ENCODE measurements around the gene VIT. TPM values are rescaled to one million over a fixed set of nuclear protein-coding genes. Genes with fewer than 3 reads are reported as not detected.
"Not testable (repeated sequence)": the region's sequence is repeated elsewhere in the genome, so short reads cannot be mapped to it uniquely, and the experiment has no call there.

VIT gene
- total RNA-seq, 1 donor from 2014 or later: not detected

DNA sequence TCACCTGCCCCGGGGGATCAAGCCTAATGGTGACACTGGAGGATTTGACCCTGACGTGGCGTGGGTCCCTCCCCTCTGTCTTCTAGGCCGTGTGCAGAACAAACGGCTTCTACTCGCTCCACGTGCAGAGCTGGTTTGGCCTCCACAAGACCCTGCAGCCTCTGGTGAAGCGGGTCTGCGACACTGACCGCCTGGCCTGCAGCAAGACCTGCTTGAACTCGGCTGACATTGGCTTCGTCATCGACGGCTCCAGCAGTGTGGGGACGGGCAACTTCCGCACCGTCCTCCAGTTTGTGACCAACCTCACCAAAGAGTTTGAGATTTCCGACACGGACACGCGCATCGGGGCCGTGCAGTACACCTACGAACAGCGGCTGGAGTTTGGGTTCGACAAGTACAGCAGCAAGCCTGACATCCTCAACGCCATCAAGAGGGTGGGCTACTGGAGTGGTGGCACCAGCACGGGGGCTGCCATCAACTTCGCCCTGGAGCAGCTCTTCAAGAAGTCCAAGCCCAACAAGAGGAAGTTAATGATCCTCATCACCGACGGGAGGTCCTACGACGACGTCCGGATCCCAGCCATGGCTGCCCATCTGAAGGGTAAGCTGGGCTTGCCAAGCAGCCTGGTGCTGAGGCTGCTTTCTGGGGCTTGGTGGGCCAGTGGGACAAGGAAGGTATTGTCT, 112.0 kb downstream of the VIT start:
- Mint-ChIP-seq H3K27me3 (ENCODE audit: low read depth) (no peaks in the 10 kb centered on the region), H3K36me3 (ENCODE audit: low read depth) (no peaks in the 10 kb centered on the region), H3K4me1 (ENCODE audit: low read depth) (peaks cover 2% of the 10 kb centered on the region), H3K27ac (no peak overlapping the region), H3K9me3 (no peaks in the 10 kb centered on the region), H3K4me3 (ENCODE audit: low read depth) (no peak overlapping the region)
- no peak for DNase-seq (ENCODE audit: low spot score)
- intact Hi-C loops (cut with micrococcal nuclease): no loop called here

DNA sequence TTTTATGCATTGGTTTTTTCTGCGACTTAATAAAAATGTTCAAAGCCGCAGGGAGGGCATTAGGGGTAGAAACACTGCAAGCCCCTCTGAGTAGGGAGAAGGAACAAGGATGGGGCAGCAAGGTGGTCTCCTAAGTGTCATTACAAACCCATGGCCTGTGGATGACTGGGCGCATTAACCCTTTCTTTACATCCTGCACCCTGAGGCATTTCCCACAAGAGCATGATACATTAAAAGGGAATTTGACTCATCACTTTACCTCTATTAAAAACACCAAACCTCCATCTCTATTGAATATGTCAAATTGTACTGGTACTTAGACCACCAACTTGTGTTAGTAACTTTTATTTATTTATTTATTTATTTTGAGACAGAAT, 112.5 kb downstream of the VIT start:
- Mint-ChIP-seq H3K27ac (no peak overlapping the region), H3K9me3 (no peaks in the 10 kb centered on the region), H3K36me3 (ENCODE audit: low read depth) (no peaks in the 10 kb centered on the region), H3K4me1 (ENCODE audit: low read depth) (peaks cover 2% of the 10 kb centered on the region), H3K27me3 (ENCODE audit: low read depth) (peaks cover 1% of the 10 kb centered on the region), H3K4me3 (ENCODE audit: low read depth) (no peak overlapping the region)
- intact Hi-C loops (cut with micrococcal nuclease): no loop called here
- DNase-seq (ENCODE audit: low spot score): no peak

DNA sequence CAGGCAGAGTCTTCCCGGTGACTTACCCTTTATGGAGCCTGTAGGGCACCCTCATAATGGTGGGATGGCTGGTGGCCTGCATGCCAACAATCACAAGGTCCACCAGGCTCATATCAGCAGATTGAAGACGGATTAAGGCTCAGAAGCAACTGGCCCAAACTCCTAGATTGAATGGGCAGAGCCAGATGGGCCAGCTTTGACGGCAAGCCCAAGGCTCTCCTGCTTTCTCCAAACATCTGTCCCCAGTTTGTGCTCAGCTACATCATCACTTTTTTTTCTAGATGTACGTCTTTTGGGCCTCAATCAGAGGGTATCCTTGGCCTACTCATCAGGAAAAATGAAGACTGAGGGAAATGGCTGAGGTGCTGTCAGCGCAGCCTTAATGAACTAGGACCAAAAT, 114.6 kb downstream of the VIT start:
- no peaks in the 10 kb centered on the region for H3K36me3 Mint-ChIP-seq (ENCODE audit: low read depth)
- peaks cover 1% of the 10 kb centered on the region for H3K27me3 Mint-ChIP-seq (ENCODE audit: low read depth)
- intact Hi-C loops (cut with micrococcal nuclease): no loop called here

DNA sequence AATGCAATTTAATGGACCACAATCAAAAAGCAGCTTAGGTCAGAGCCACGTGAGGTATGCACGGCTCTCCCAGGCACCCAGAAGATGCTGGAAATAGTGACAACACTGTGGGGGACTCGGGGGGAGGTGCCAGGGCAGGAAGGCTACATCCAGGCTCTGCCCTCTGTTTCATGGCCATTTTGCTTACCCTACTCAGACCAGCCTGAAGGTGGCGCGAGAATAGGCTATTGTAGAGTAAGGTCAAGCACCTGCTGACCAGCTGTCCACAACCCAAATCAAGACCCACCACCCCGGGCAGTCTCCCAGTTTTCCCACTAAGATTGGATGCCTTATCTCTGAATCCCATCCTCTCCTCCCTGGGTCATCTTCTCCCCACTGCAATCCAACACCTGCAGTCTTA, 115.7 kb downstream of the VIT start:
- intact Hi-C loops (cut with micrococcal nuclease): no loop called here
- Mint-ChIP-seq H3K9me3 (no peaks in the 10 kb centered on the region), H3K4me3 (ENCODE audit: low read depth) (no peak overlapping the region), H3K27me3 (ENCODE audit: low read depth) (peaks cover 1% of the 10 kb centered on the region), H3K4me1 (ENCODE audit: low read depth) (no peaks in the 10 kb centered on the region), H3K27ac (no peak overlapping the region), H3K36me3 (ENCODE audit: low read depth) (no peaks in the 10 kb centered on the region)
- no peak for DNase-seq (ENCODE audit: low spot score)

More for the DNA sequence above, 114.6 kb downstream of the VIT start:
- no peaks in the 10 kb centered on the region for H3K4me1 Mint-ChIP-seq (ENCODE audit: low read depth)
- H3K9me3 Mint-ChIP-seq: no peaks in the 10 kb centered on the region
- H3K27ac Mint-ChIP-seq: no peak overlapping the region
- H3K4me3 Mint-ChIP-seq (ENCODE audit: low read depth): no peak overlapping the region
- no peak for DNase-seq (ENCODE audit: low spot score)

DNA sequence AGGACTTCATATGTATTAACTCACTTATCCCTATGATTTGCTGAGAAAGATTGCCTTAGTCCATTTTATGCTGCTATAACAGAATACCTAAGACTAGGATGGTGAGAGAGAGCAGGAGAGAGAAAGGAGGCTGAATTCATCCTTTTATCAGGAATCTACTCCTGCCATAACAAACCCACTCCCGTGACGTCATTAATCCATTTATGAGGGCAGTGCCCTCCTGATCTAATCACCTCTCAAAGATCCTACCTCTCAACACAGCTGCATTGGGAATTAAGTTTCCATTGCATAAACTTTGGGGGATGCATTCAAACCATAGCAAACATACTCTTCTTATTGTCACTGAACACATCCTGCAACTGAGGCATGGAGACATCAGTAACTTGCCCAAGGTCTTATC, 122.0 kb downstream of the VIT start:
- intact Hi-C loops (cut with micrococcal nuclease): no loop called here
- no peak for DNase-seq (ENCODE audit: low spot score)
- no peaks in the 10 kb centered on the region for H3K36me3 Mint-ChIP-seq (ENCODE audit: low read depth)
- H3K4me3 Mint-ChIP-seq (ENCODE audit: low read depth): no peak overlapping the region
- no peaks in the 10 kb centered on the region for H3K4me1 Mint-ChIP-seq (ENCODE audit: low read depth)
- H3K27me3 Mint-ChIP-seq (ENCODE audit: low read depth): peaks cover 1% of the 10 kb centered on the region
- H3K27ac Mint-ChIP-seq: no peak overlapping the region
- H3K9me3 Mint-ChIP-seq: no peaks in the 10 kb centered on the region

DNA sequence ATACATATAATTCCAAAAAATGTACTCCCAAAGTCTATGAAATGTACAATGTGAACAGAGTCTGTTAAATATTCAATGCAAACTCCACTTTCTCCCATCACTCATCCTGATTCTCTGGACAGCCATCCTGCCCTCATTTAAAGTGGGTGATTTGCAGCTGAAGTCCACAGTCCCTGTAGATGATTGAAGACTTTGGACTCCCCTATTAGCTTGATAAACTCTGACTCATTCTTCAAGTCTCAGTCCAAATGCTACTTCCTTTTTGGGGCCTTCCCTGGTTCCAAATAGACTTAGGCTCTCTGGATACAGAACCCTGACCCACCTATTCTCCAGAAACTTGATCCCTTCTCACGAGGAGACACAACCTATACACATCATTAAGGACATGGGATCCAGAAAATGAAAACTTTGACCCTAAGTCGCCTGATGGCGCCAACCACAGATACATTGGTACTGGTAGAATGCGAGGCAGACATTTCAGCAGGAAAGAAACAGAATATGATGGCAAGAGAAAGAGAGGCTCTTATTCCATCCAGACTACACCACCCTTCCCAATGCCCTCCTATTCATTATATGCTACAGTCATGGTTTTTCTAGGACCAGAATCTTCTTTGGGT, 122.7 kb downstream of the VIT start:
- Mint-ChIP-seq H3K4me1 (ENCODE audit: low read depth) (no peaks in the 10 kb centered on the region), H3K9me3 (no peaks in the 10 kb centered on the region), H3K36me3 (ENCODE audit: low read depth) (no peaks in the 10 kb centered on the region), H3K27ac (no peak overlapping the region), H3K4me3 (ENCODE audit: low read depth) (no peak overlapping the region), H3K27me3 (ENCODE audit: low read depth) (no peaks in the 10 kb centered on the region)
- intact Hi-C loops (cut with micrococcal nuclease): no loop called here
- no peak for DNase-seq (ENCODE audit: low spot score)

DNA sequence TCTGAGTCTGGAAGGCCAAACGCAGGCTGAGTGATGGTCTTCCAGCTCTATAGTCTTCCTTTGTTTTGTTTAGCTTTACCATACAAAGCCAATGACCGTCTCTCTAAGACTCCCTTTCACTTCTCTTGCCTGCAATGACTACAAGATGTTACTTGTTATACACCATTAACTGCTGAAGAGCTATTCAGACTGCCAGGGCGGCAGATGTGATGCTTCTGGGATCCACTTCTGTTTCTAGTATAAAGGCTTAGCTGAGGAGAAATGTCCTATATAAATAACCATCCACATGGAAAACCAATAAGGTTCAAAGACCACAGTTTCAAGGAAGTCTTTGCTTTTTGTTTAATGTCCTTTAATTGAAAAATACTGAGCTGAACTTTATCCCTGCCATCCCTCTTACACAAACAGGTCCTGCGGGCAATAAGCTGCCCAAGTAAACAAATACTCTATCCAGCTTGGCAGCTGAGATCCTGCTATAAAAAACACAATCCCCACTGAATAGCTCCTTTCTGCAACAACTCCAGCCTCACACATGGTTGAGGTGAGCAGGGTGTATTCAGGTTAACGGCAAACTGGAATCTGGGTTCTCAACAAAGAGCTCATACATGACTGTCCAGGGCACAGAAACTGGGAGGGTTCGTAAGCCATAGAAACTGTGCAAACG, 124.6 kb downstream of the VIT start:
- H3K4me1 Mint-ChIP-seq (ENCODE audit: low read depth): no peaks in the 10 kb centered on the region
- no peaks in the 10 kb centered on the region for H3K9me3 Mint-ChIP-seq
- no peak for DNase-seq (ENCODE audit: low spot score)
- no peaks in the 10 kb centered on the region for H3K36me3 Mint-ChIP-seq (ENCODE audit: low read depth)
- no peaks in the 10 kb centered on the region for H3K27me3 Mint-ChIP-seq (ENCODE audit: low read depth)
- intact Hi-C loops (cut with micrococcal nuclease): no loop called here
- no peak overlapping the region for H3K4me3 Mint-ChIP-seq (ENCODE audit: low read depth)
- no peak overlapping the region for H3K27ac Mint-ChIP-seq

DNA sequence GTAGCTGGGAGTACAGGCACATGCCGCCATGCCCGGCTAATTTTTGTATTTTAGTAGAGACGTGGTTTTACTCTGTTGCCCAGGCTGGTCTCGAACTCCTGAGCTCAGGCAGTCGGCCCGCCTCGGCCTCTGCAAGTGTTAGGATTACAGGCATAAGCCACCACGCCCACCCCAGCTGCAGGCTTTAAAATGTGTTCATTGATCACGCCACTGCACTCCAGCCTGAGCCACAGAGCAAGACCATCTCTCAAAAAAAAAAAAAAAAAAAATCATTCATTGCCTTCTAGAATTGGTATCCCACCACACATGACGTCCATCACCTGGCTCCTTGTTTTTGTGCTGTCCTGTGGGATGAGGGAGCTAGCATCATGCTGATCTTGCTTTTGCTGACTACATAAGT, 127.4 kb downstream of the VIT start:
- H3K36me3 Mint-ChIP-seq (ENCODE audit: low read depth): no peaks in the 10 kb centered on the region
- H3K4me1 Mint-ChIP-seq (ENCODE audit: low read depth): no peaks in the 10 kb centered on the region
- no peak overlapping the region for H3K4me3 Mint-ChIP-seq (ENCODE audit: low read depth)
- intact Hi-C loops (cut with micrococcal nuclease): no loop called here
- peaks cover 10% of the 10 kb centered on the region for H3K27me3 Mint-ChIP-seq (ENCODE audit: low read depth)
- H3K9me3 Mint-ChIP-seq: no peaks in the 10 kb centered on the region
- H3K27ac Mint-ChIP-seq: no peak overlapping the region
- no peak for DNase-seq (ENCODE audit: low spot score)

DNA sequence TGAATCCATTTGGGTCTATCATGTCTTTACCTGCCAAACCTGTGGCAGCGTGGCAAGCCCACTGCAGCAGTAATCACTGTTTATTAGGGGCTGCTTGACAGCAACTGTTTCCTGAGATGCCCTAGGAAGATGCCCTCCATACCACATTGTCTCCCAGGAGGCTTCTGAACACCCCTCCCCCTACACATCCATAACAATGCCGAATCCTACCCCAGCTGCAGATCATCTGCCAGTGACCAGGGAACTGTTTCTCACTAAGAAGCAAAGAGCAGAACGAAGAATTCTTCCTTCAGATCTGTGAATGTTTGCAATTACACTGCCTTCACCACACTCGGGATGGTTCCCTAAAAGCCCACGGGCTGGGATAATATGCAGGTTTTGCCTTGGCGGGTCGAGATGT, 127.8 kb downstream of the VIT start:
- Mint-ChIP-seq H3K36me3 (ENCODE audit: low read depth) (no peaks in the 10 kb centered on the region), H3K4me1 (ENCODE audit: low read depth) (no peaks in the 10 kb centered on the region), H3K27ac (no peak overlapping the region), H3K27me3 (ENCODE audit: low read depth) (peaks cover 11% of the 10 kb centered on the region), H3K9me3 (no peaks in the 10 kb centered on the region), H3K4me3 (ENCODE audit: low read depth) (no peak overlapping the region)
- intact Hi-C loops (cut with micrococcal nuclease): no loop called here
- no peak for DNase-seq (ENCODE audit: low spot score)

DNA sequence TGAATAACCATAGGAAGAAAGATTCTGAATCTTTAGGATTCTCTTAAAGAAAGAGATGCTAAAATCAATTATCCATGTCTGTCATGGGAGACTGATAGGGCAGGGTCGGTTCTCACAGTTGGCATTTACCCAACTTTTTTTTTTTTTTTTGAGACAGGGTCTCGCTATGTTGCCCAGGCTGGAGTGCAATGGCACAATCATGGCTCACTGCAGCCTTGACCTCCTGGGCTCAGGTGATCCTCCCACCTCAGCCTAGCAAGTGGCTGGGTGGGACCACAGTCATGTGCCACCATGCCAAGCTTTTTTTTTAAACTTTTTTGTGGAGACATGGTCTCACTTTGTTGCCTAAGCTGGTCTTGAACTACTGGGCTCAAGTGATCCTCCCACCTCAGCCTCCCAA, 128.2 kb downstream of the VIT start:
- H3K36me3 Mint-ChIP-seq (ENCODE audit: low read depth); H3K27ac Mint-ChIP-seq; DNase-seq (ENCODE audit: low spot score); intact Hi-C loops (cut with micrococcal nuclease); H3K4me1 Mint-ChIP-seq (ENCODE audit: low read depth); H3K4me3 Mint-ChIP-seq (ENCODE audit: low read depth); H3K9me3 Mint-ChIP-seq: not testable (repeated sequence)
- H3K27me3 Mint-ChIP-seq (ENCODE audit: low read depth): peaks cover 11% of the 10 kb centered on the region

DNA sequence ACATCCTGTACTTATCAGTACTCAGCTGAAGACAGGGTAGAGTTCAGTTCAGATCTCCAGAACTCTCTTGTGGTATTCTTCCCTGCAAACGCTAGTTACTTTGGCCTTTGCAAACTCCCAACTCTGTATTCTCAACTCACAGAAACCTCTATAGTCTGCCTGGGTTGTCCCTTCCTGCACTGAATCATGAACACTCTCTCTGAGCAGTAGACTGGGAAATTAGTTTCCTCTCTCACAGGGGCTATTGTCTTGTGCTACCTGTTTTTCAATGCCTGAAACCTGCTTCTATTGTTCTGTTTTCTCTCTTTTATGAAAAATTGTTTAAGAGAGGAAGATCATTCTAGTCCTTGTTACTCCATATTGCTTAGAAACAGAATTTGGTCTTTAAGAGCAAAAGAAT, 134.7 kb downstream of the VIT start:
- intact Hi-C loops (cut with micrococcal nuclease): no loop called here
- H3K27ac Mint-ChIP-seq: no peak overlapping the region
- no peaks in the 10 kb centered on the region for H3K9me3 Mint-ChIP-seq
- no peak overlapping the region for H3K4me3 Mint-ChIP-seq (ENCODE audit: low read depth)
- H3K27me3 Mint-ChIP-seq (ENCODE audit: low read depth): peaks cover 17% of the 10 kb centered on the region
- no peak for DNase-seq (ENCODE audit: low spot score)
- H3K36me3 Mint-ChIP-seq (ENCODE audit: low read depth): peaks cover 5% of the 10 kb centered on the region
- H3K4me1 Mint-ChIP-seq (ENCODE audit: low read depth): peaks cover 12% of the 10 kb centered on the region

DNA sequence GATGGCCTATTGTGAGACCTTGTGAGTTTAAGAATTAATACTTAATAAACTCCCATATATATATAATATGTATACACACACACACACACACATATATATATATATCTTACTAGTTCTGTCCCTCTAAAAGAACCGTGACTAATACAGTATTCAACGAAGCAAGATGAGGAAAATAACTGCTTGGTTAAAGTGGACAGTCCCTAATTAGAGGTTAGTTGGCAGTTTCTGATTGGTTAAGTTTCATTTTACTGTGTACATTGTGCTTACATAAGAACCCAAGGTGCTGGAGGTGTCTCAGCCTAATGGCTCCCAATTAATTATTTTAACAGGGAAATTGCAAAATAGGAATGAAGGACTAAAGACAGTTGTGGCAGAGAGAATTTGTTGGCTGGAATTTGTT, 137.7 kb downstream of the VIT start:
- intact Hi-C loops (cut with micrococcal nuclease): no loop called here
- H3K27me3 Mint-ChIP-seq (ENCODE audit: low read depth): peaks cover 6% of the 10 kb centered on the region
- H3K4me1 Mint-ChIP-seq (ENCODE audit: low read depth): peaks cover 12% of the 10 kb centered on the region
- H3K36me3 Mint-ChIP-seq (ENCODE audit: low read depth): peaks cover 5% of the 10 kb centered on the region
- no peak overlapping the region for H3K4me3 Mint-ChIP-seq (ENCODE audit: low read depth)
- no peaks in the 10 kb centered on the region for H3K9me3 Mint-ChIP-seq
- no peak for DNase-seq (ENCODE audit: low spot score)
- H3K27ac Mint-ChIP-seq: no peak overlapping the region

DNA sequence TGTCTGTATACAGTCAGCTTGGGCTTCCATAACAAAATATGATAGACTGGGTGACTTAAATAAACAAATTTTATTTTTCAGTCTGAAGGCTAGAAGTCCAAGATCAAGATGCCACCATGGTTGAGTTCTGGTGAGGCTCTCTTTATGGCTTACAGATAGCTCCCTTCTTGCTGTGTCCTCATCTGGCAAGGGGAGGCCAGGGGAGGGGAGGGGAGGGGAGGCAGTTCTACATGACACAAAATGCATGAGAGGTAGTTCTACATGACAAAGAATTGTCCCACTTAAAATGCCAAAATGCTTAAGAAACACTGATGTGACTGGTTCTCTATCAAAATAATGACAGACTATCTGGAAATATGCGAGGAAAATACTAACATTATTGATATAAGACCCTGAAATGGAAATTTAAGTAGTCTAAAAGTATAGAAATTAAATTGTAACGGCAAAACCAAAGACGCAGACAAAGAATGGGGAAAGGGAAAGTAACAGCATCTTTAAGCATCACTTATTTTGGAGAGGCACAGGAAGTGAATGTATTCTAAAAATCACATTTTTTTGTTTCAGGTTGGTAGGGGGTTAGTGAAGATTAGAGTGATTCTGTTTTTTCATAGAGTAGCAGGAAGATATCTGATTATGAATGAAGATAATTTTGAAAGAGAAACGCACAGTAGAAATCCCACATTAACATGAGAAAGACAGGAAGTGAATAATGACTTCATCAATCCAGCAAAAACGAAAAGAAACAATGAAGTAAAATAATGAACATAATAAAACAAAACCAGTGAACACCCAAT, 138.4 kb downstream of the VIT start:
- no peak overlapping the region for H3K4me3 Mint-ChIP-seq (ENCODE audit: low read depth)
- no peak for DNase-seq (ENCODE audit: low spot score)

More for the DNA sequence above, 138.4 kb downstream of the VIT start:
- H3K27ac Mint-ChIP-seq: peak overlapping the region; percentile 3
- peaks cover 6% of the 10 kb centered on the region for H3K27me3 Mint-ChIP-seq (ENCODE audit: low read depth)
- intact Hi-C loops (cut with micrococcal nuclease): no loop called here
- peaks cover 5% of the 10 kb centered on the region for H3K36me3 Mint-ChIP-seq (ENCODE audit: low read depth)
- peaks cover 12% of the 10 kb centered on the region for H3K4me1 Mint-ChIP-seq (ENCODE audit: low read depth)
- no peaks in the 10 kb centered on the region for H3K9me3 Mint-ChIP-seq

All from activated T-helper 2 cell treated with anti-CD3 and anti-CD28 coated beads, Interferon-gamma antibody, Interleukin-2, Interleukin-4, amounts not matched to agents 10 μg/mL and 5 μg/mL and 100 μg/mL, durations not matched to agents 14 hours and 24 hours and 36 hours (primary cell).